Measurements from ENCODE around the gene ERBB4.

The ERBB4 gene

GRCh38 chr2:212282671-212283261 is 255.8 kb downstream of the ERBB4 start:
- Histone ChIP-seq H3F3A (ENCODE audit: insufficient read depth, low read length) (no peaks in the 10 kb centered on the region), H3K4me3 (ENCODE audit: low read length) (no peak overlapping the region), H3K27ac (ENCODE audit: low read length) (no peak overlapping the region), H2AFZ (ENCODE audit: low read length) (no peak overlapping the region), H4K20me1 (ENCODE audit: insufficient read depth, low read length) (no peaks in the 10 kb centered on the region), H3K79me2 (ENCODE audit: low read length) (no peaks in the 10 kb centered on the region), H3K9me2 (replicated peaks; ENCODE audit: insufficient read depth, low read length) (no peaks in the 10 kb centered on the region), H3K4me1 (ENCODE audit: low read length) (no peaks in the 10 kb centered on the region), H3K4me2 (ENCODE audit: low read depth, low read length) (no peak overlapping the region), H3K36me3 (replicated peaks; ENCODE audit: insufficient read depth, low read length) (no peaks in the 10 kb centered on the region), H3K9ac (ENCODE audit: low read length) (no peak overlapping the region), H3K9me3 (replicated peaks; ENCODE audit: insufficient read depth, low read length) (no peaks in the 10 kb centered on the region), H3K27me3 (replicated peaks; ENCODE audit: insufficient read depth, low read length) (no peaks in the 10 kb centered on the region)
- no peak for DNase-seq
- no peak for TF ChIP-seq EZH2 (optimal IDR thresholded peaks at IDR 0.05; ENCODE audit: low read depth, low read length)
- TF ChIP-seq EZH2phosphoT487 (IDR thresholded peaks at IDR 0.05; ENCODE audit: low read length), result no peak
- TF ChIP-seq CTCF (IDR thresholded peaks at IDR 0.05; ENCODE audit: low read length), result no peak

GRCh38 chr2:212276813-212277212 is 261.8 kb downstream of the ERBB4 start:
- no peaks in the 10 kb centered on the region for H3F3A ChIP-seq (ENCODE audit: insufficient read depth, low read length)
- no peak overlapping the region for H3K4me2 ChIP-seq (ENCODE audit: low read depth, low read length)
- no peaks in the 10 kb centered on the region for H3K9me3 ChIP-seq (replicated peaks; ENCODE audit: insufficient read depth, low read length)
- no peaks in the 10 kb centered on the region for H3K9me2 ChIP-seq (replicated peaks; ENCODE audit: insufficient read depth, low read length)
- H3K27ac ChIP-seq (ENCODE audit: low read length), result no peak overlapping the region
- H4K20me1 ChIP-seq (ENCODE audit: insufficient read depth, low read length), result no peaks in the 10 kb centered on the region
- H2AFZ ChIP-seq (ENCODE audit: low read length), result no peak overlapping the region
- no peaks in the 10 kb centered on the region for H3K4me1 ChIP-seq (ENCODE audit: low read length)
- no peak overlapping the region for H3K4me3 ChIP-seq (ENCODE audit: low read length)
- no peak overlapping the region for H3K9ac ChIP-seq (ENCODE audit: low read length)
- H3K79me2 ChIP-seq (ENCODE audit: low read length), result no peaks in the 10 kb centered on the region
- H3K27me3 ChIP-seq (replicated peaks; ENCODE audit: insufficient read depth, low read length), result no peaks in the 10 kb centered on the region
- TF ChIP-seq EZH2 (optimal IDR thresholded peaks at IDR 0.05; ENCODE audit: low read depth, low read length) (no peak), EZH2phosphoT487 (IDR thresholded peaks at IDR 0.05; ENCODE audit: low read length) (no peak), CTCF (IDR thresholded peaks at IDR 0.05; ENCODE audit: low read length) (no peak)
- no peak for DNase-seq
- H3K36me3 ChIP-seq (replicated peaks; ENCODE audit: insufficient read depth, low read length), result no peaks in the 10 kb centered on the region

GRCh38 chr2:212274215-212274614 is 264.4 kb downstream of the ERBB4 start:
- Histone ChIP-seq H3F3A (ENCODE audit: insufficient read depth, low read length) (no peaks in the 10 kb centered on the region), H2AFZ (ENCODE audit: low read length) (no peak overlapping the region), H3K27me3 (replicated peaks; ENCODE audit: insufficient read depth, low read length) (no peaks in the 10 kb centered on the region), H3K9ac (ENCODE audit: low read length) (no peak overlapping the region), H3K9me3 (replicated peaks; ENCODE audit: insufficient read depth, low read length) (no peaks in the 10 kb centered on the region), H3K27ac (ENCODE audit: low read length) (no peak overlapping the region), H3K36me3 (replicated peaks; ENCODE audit: insufficient read depth, low read length) (no peaks in the 10 kb centered on the region), H3K4me3 (ENCODE audit: low read length) (no peak overlapping the region), H3K4me2 (ENCODE audit: low read depth, low read length) (no peak overlapping the region), H3K9me2 (replicated peaks; ENCODE audit: insufficient read depth, low read length) (no peaks in the 10 kb centered on the region), H3K4me1 (ENCODE audit: low read length) (no peaks in the 10 kb centered on the region), H3K79me2 (ENCODE audit: low read length) (no peaks in the 10 kb centered on the region), H4K20me1 (ENCODE audit: insufficient read depth, low read length) (no peaks in the 10 kb centered on the region)
- TF ChIP-seq EZH2 (optimal IDR thresholded peaks at IDR 0.05; ENCODE audit: low read depth, low read length) (no peak), CTCF (IDR thresholded peaks at IDR 0.05; ENCODE audit: low read length) (no peak), EZH2phosphoT487 (IDR thresholded peaks at IDR 0.05; ENCODE audit: low read length) (no peak)
- no peak for DNase-seq

Data from MM.1S (cell line).